ENCODE measurements around the gene KRT82.

DNA sequence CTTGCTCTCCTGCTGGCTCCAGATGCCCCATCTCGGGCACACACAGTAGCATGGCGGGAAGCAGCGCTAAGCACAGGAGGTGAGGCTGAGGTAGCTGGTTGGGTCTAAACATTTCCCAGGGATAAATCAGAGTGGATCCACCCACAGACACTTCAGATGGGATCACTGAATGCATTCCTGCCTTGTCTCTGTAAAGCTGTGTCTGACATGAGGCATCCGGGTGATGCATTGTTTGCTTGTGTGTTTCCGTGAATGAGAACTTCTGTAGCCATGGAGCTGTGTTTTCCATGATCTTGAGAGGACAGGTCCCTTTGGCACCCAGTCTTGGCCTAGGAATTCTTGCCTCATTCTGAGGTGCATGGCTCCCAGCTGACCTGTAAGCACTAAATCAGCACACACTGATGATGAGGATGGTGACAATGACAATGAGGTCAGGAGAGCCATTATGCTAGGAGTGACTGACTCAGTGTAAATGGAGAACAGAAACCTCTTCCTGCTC, 34.7 kb upstream of the KRT82 start:
- TF ChIP-seq, protein P1, sequence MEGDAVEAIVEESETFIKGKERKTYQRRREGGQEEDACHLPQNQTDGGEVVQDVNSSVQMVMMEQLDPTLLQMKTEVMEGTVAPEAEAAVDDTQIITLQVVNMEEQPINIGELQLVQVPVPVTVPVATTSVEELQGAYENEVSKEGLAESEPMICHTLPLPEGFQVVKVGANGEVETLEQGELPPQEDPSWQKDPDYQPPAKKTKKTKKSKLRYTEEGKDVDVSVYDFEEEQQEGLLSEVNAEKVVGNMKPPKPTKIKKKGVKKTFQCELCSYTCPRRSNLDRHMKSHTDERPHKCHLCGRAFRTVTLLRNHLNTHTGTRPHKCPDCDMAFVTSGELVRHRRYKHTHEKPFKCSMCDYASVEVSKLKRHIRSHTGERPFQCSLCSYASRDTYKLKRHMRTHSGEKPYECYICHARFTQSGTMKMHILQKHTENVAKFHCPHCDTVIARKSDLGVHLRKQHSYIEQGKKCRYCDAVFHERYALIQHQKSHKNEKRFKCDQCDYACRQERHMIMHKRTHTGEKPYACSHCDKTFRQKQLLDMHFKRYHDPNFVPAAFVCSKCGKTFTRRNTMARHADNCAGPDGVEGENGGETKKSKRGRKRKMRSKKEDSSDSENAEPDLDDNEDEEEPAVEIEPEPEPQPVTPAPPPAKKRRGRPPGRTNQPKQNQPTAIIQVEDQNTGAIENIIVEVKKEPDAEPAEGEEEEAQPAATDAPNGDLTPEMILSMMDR (IDR thresholded peaks at IDR 0.05) = no peak
- TF ChIP-seq POLR2A (IDR thresholded peaks at IDR 0.05) (no peak), POLR2AphosphoS5 (IDR thresholded peaks at IDR 0.05) (no peak)

Measured in prostate gland (tissue), 2 donors.